ENCODE results near the gene DDR2. TPM values are rescaled to one million over a fixed set of nuclear protein-coding genes. Genes with fewer than 3 reads are reported as not detected.
"Not testable (repeated sequence)": the region's sequence is repeated elsewhere in the genome, so short reads cannot be mapped to it uniquely, and the experiment has no call there.

Gene DDR2
- total RNA-seq, 2 donors from 2014 or later = 14.2 to 27.0 TPM

- Histone ChIP-seq H3K36me3 (no peaks in the 10 kb centered on the region), H3K27ac (no peak overlapping the region), H3K27me3 (replicated peaks; ENCODE audit: insufficient read depth) (no peaks in the 10 kb centered on the region), H3K9me3 (no peaks in the 10 kb centered on the region), H3K4me1 (replicated peaks) (no peaks in the 10 kb centered on the region), H3K4me3 (no peak overlapping the region)
- TF ChIP-seq CTCF (IDR thresholded peaks at IDR 0.05) (no peak), POLR2AphosphoS5 (IDR thresholded peaks at IDR 0.05) (no peak), POLR2A (IDR thresholded peaks at IDR 0.05) (no peak)
- WGBS = 98% methylated on average over 2 of the region's 2 CpGs
- no peak for DNase-seq (ENCODE audit: low spot score)
- intact Hi-C loops (cut with DNase I) = no loop called here
Observed at GRCh38 chr1:162590686-162591085, 41.6 kb upstream of the DDR2 start.

- intact Hi-C loops (cut with DNase I) = no loop called here
- H3K9me3 ChIP-seq = no peaks in the 10 kb centered on the region
- H3K27me3 ChIP-seq (replicated peaks; ENCODE audit: insufficient read depth) = no peaks in the 10 kb centered on the region
- no peak overlapping the region for H3K27ac ChIP-seq
- DNase-seq (ENCODE audit: low spot score) = no peak
- no peak overlapping the region for H3K4me3 ChIP-seq
- WGBS = 89% methylated on average over 2 of the region's 2 CpGs
- TF ChIP-seq POLR2A (IDR thresholded peaks at IDR 0.05) = no peak
- no peaks in the 10 kb centered on the region for H3K36me3 ChIP-seq
- no peaks in the 10 kb centered on the region for H3K4me1 ChIP-seq (replicated peaks)
Observed at GRCh38 chr1:162596514-162597170, 35.6 kb upstream of the DDR2 start.

- intact Hi-C loops (cut with DNase I) = no loop called here
- no peaks in the 10 kb centered on the region for H3K27me3 ChIP-seq (replicated peaks; ENCODE audit: insufficient read depth)
- TF ChIP-seq CTCF (IDR thresholded peaks at IDR 0.05) = no peak
- TF ChIP-seq POLR2A (IDR thresholded peaks at IDR 0.05) = no peak
- TF ChIP-seq POLR2AphosphoS5 (IDR thresholded peaks at IDR 0.05) = no peak
- no peak overlapping the region for H3K4me3 ChIP-seq
- no peaks in the 10 kb centered on the region for H3K36me3 ChIP-seq
- no peaks in the 10 kb centered on the region for H3K4me1 ChIP-seq (replicated peaks)
- 85% methylated on average over 1 of the region's 1 CpG for WGBS
- no peak overlapping the region for H3K27ac ChIP-seq
- H3K9me3 ChIP-seq = no peaks in the 10 kb centered on the region
- no peak for DNase-seq (ENCODE audit: low spot score)
Observed at GRCh38 chr1:162599451-162599850, 32.8 kb upstream of the DDR2 start.

- H3K36me3 ChIP-seq; H3K4me3 ChIP-seq; intact Hi-C loops (cut with DNase I); DNase-seq (ENCODE audit: low spot score); H3K4me1 ChIP-seq (replicated peaks); H3K27ac ChIP-seq; H3K9me3 ChIP-seq; H3K27me3 ChIP-seq (replicated peaks; ENCODE audit: insufficient read depth): not testable (repeated sequence)
- 95% methylated on average over 2 of the region's 2 CpGs for WGBS
Observed at GRCh38 chr1:162603117-162603516, 29.1 kb upstream of the DDR2 start.

- Histone ChIP-seq H3K27me3 (replicated peaks; ENCODE audit: insufficient read depth) (no peaks in the 10 kb centered on the region), H3K4me3 (no peak overlapping the region), H3K4me1 (replicated peaks) (no peaks in the 10 kb centered on the region), H3K27ac (no peak overlapping the region), H3K36me3 (no peaks in the 10 kb centered on the region), H3K9me3 (no peaks in the 10 kb centered on the region)
- WGBS = 92% methylated on average over 3 of the region's 3 CpGs
- no peak for TF ChIP-seq CTCF (IDR thresholded peaks at IDR 0.05)
- intact Hi-C loops (cut with DNase I) = no loop called here
- DNase-seq (ENCODE audit: low spot score) = no peak
Observed at GRCh38 chr1:162605225-162605927, 26.9 kb upstream of the DDR2 start.

GRCh38 chr1:162609306-162609705, 23.0 kb upstream of the DDR2 start:
- Histone ChIP-seq H3K36me3 (no peaks in the 10 kb centered on the region), H3K4me3 (no peak overlapping the region), H3K27me3 (replicated peaks; ENCODE audit: insufficient read depth) (no peaks in the 10 kb centered on the region), H3K27ac (no peak overlapping the region), H3K4me1 (replicated peaks) (peaks cover 3% of the 10 kb centered on the region), H3K9me3 (no peaks in the 10 kb centered on the region)
- no peak for DNase-seq (ENCODE audit: low spot score)
- TF ChIP-seq POLR2A (IDR thresholded peaks at IDR 0.05) = no peak
- TF ChIP-seq POLR2AphosphoS5 (IDR thresholded peaks at IDR 0.05) = no peak
- TF ChIP-seq CTCF (IDR thresholded peaks at IDR 0.05) = no peak
- intact Hi-C loops (cut with DNase I) = no loop called here
- WGBS = 63% methylated on average over 2 of the region's 2 CpGs
